ENCODE measurements around the gene CFAP157.

- TF ChIP-seq CTCF (IDR thresholded peaks at IDR 0.05) (no peak), POLR2A (IDR thresholded peaks at IDR 0.05) (no peak)
Measured at GRCh38 chr9:127706836-127707241, at the start of gene CFAP157.
